KMS-11 (cell line): ENCODE measurements around the gene SCNM1.

ENCODE experiments used
- H2AFZ ChIP-seq: fragments of 200-600 bp; sonication (generic); 2 replicates; pipeline ENCODE4 v1.6.1; 2016; ENCODE audit warnings: antibody characterized with exemption, mixed run types, low read depth
- H3K27ac ChIP-seq: fragments of 200-600 bp; sonication (generic); 2 replicates; pipeline ENCODE4 v1.6.1; 2016; ENCODE audit warnings: mild to moderate bottlenecking, mixed run types
- H3K27me3 ChIP-seq: fragments of 200-600 bp; sonication (generic); 2 replicates; pipeline ENCODE4 v1.6.1; 2017; ENCODE audit warnings: mild to moderate bottlenecking, low read depth, mixed run types, moderate library complexity; ENCODE audit not compliant: insufficient read depth
- H3K36me3 ChIP-seq: fragments of 200-600 bp; sonication (generic); 2 replicates; pipeline ENCODE4 v1.6.1; 2017; ENCODE audit warnings: mild to moderate bottlenecking, mixed run types; ENCODE audit not compliant: insufficient read depth
- H3K4me1 ChIP-seq: fragments of 200-600 bp; sonication (generic); 2 replicates; pipeline ENCODE4 v1.6.1; 2016; ENCODE audit warnings: mild to moderate bottlenecking, low read depth, mixed run types; ENCODE audit not compliant: poor library complexity, severe bottlenecking
- H3K4me2 ChIP-seq: fragments of 200-600 bp; sonication (generic); 2 replicates; pipeline ENCODE4 v1.7.0; 2016; ENCODE audit warnings: mild to moderate bottlenecking, mixed run types
- H3K4me3 ChIP-seq: fragments of 200-600 bp; sonication (generic); IDR thresholded peaks from 2 replicates; pipeline ENCODE4 v1.6.1; 2017; ENCODE audit warnings: low read depth, low read length, mixed read lengths; ENCODE audit not compliant: insufficient read depth
- H3K79me2 ChIP-seq: fragments of 200-600 bp; sonication (generic); 2 replicates; pipeline ENCODE4 v1.6.1; 2016; ENCODE audit warnings: low read depth, mixed run types; ENCODE audit not compliant: insufficient read depth
- H3K9ac ChIP-seq: fragments of 200-600 bp; sonication (generic); 2 replicates; pipeline ENCODE4 v1.6.1; 2016; ENCODE audit warnings: mild to moderate bottlenecking, mixed run types
- H4K20me1 ChIP-seq: fragments of 200-600 bp; sonication (generic); 2 replicates; pipeline ENCODE4 v1.6.1; 2016; ENCODE audit warnings: mild to moderate bottlenecking, mixed run types; ENCODE audit not compliant: insufficient read depth
- CTCF ChIP-seq: fragments of 200-600 bp; sonication (generic); conservative IDR thresholded peaks from 2 replicates; pipeline ENCODE4 v1.6.1; 2017; ENCODE audit warnings: low read depth, mild to moderate bottlenecking, antibody characterized with exemption, low read length, moderate library complexity, mixed read lengths

The SCNM1 gene

GRCh38 chr1:151134991-151135390 lies 31.0 kb upstream of the SCNM1 start:
- Histone ChIP-seq H3K9ac (no peak overlapping the region), H4K20me1 (no peaks in the 10 kb centered on the region), H3K36me3 (no peaks in the 10 kb centered on the region), H3K27me3 (no peaks in the 10 kb centered on the region), H2AFZ (no peak overlapping the region), H3K4me2 (no peak overlapping the region), H3K79me2 (no peaks in the 10 kb centered on the region), H3K4me1 (peaks cover 7% of the 10 kb centered on the region), H3K27ac (no peak overlapping the region), H3K4me3 (no peak overlapping the region)
- no peak for TF ChIP-seq CTCF

GRCh38 chr1:151135433-151136385 lies 30.2 kb upstream of the SCNM1 start:
- Histone ChIP-seq H3K4me3 (no peak overlapping the region), H3K27me3 (no peaks in the 10 kb centered on the region), H3K9ac (no peak overlapping the region), H3K27ac (no peak overlapping the region), H4K20me1 (no peaks in the 10 kb centered on the region), H3K36me3 (no peaks in the 10 kb centered on the region), H3K4me1 (peaks cover 7% of the 10 kb centered on the region), H3K4me2 (no peak overlapping the region), H3K79me2 (no peaks in the 10 kb centered on the region), H2AFZ (no peak overlapping the region)
- peak; percentile 40; the same call in 1 of the 2 replicates for TF ChIP-seq CTCF

- Histone ChIP-seq H3K4me3 (no peak overlapping the region), H2AFZ (no peak overlapping the region), H3K27ac (no peak overlapping the region), H3K27me3 (peaks cover 6% of the 10 kb centered on the region; the same call in 1 of the 2 replicates), H3K79me2 (no peaks in the 10 kb centered on the region), H3K36me3 (no peaks in the 10 kb centered on the region), H4K20me1 (no peaks in the 10 kb centered on the region), H3K9ac (no peak overlapping the region), H3K4me2 (no peak overlapping the region), H3K4me1 (peaks cover 7% of the 10 kb centered on the region)
- TF ChIP-seq CTCF, result no peak
These were observed 28.2 kb upstream of the SCNM1 start for GRCh38 chr1:151137789-151138188.

- Histone ChIP-seq H3K4me2 (no peak overlapping the region), H3K79me2 (no peaks in the 10 kb centered on the region), H4K20me1 (no peaks in the 10 kb centered on the region), H2AFZ (no peak overlapping the region), H3K36me3 (no peaks in the 10 kb centered on the region), H3K27me3 (peaks cover 32% of the 10 kb centered on the region), H3K9ac (no peak overlapping the region), H3K4me1 (peaks cover 13% of the 10 kb centered on the region), H3K4me3 (no peak overlapping the region), H3K27ac (no peak overlapping the region)
- TF ChIP-seq CTCF, result no peak
These were observed 23.4 kb upstream of the SCNM1 start for GRCh38 chr1:151142411-151143056.
